G401.6 (cell line): ENCODE measurements around the gene RARRES1.

ENCODE experiments used
- FAIRE-seq: peaks from 2 replicates; lab custom pipeline; 2012; peaks lifted over from hg19 to GRCh38; lab: Jason Lieb, UNC

RARRES1 gene

DNA sequence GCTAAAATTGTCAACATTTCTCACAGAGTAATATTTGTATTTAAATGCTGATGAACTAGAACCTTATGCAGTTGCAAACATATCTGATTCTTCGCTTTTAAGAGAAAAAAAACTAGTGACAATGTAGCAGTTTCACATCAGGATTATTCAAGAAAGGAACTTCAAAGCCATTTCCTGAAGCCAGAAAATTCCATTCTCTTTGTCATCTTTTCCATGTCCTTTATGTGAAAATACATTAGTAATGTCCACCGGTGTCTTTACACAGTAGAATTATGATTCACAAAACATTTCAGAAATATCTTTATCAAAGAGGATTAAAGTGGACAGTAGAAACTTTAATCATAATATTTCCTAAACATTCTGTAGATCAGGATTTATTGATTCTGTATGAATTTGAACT is 47.1 kb downstream of the RARRES1 start:
- FAIRE-seq: no peak

GRCh38 chr3:158683230-158683962 is 48.9 kb downstream of the RARRES1 start:
- no peak for FAIRE-seq

GRCh38 chr3:158680861-158681260 is 51.4 kb downstream of the RARRES1 start:
- FAIRE-seq: no peak

- no peak for FAIRE-seq
Measured at GRCh38 chr3:158679547-158680000, 52.7 kb downstream of the RARRES1 start.

- FAIRE-seq: no peak
Measured at GRCh38 chr3:158678687-158679086, 53.6 kb downstream of the RARRES1 start.

DNA sequence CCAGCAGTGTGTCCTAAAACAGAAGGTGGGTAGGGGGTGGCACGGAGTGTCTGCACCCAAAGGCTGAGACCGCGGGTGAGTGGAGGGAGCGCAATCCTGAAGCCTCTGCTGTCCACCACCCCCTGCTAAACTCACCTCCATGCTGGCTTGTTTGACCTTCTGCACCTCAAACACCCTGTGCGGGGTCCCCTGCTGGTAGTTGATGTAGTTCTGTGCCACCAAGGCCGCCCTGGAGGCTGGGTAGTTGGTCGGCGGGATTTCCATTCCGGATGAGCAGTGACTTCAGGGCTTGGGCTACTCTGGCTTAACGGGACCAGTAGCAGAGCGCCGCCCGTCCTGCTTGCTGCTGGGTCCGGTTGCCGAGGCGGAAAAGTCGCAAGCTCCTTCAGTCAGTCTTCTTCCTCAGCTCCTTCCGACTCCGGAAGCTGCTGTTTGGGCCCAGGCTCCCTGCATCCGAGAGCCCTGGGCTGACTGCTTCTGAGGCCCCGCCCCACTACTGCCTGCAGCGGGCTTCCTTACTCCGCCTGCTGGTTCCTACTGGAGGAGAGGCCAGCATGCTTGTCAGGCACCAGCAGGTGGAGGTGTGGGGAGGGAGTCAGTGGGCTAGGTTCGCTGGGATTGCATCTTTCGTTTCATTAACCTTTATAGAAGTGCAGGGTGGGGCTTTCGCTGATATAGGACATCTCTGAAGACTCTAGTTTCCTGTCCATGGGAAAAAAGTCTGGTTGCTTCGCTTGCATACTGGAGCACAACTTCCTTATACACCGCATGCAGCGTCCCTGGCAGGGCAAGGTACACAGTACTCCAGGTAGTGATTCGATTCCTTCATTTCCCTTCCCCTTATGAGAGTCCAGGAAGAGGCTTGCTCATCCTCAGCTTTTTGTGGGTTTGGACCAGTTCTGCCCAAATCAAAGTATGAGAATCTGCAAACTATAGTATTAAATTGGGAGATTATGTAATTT is 59.8 kb downstream of the RARRES1 start, which contains the start of gene LXN:
TSS of gene LXN (minus strand) at position 434 of the 962 bp plus-strand sequence. CDS start at position 264, 170 bp downstream.
- FAIRE-seq: no peak

- FAIRE-seq: no peak
Measured at GRCh38 chr3:158671821-158672214, 60.4 kb downstream of the RARRES1 start.

GRCh38 chr3:158668506-158668905 is 63.8 kb downstream of the RARRES1 start:
- FAIRE-seq: no peak

GRCh38 chr3:158666416-158666815 is 65.8 kb downstream of the RARRES1 start:
- FAIRE-seq: no peak

DNA sequence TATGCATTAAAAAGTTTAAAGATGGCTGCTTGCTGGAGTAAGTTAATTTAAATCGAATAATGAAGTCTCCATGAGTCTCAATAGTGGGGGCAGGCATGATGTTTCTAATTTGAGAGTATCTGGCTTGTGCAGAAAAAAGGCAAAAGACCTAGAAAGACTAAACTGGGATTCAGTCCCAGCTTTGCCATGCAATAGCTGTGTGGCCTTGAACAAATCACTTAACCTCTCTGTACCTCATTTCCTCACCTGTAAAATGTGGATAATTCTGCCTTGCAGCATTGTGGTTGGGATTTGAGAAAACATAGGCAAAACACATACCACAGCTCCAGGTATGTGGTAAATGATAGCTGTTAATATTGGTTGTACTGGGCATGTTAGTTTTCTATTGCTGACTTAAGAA is 68.4 kb downstream of the RARRES1 start:
- FAIRE-seq: no peak

- FAIRE-seq: no peak
Measured at GRCh38 chr3:158663246-158663645, 69.0 kb downstream of the RARRES1 start.

DNA sequence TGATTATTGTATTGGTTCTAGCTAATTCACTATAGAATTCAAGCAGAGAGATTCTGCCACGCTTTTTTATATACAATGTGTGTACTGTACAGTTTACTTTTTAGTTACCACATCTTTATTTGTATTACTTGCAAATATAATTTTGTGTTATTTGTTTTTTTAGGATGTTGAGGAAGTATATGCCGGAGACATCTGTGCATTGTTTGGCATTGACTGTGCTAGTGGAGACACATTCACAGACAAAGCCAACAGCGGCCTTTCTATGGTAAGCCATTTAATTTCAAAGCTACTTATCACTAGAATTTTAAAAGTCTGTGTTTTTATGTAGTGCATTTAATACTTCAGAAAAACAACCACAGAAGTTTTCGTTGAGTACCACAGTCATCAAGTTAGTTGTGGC is 71.5 kb downstream of the RARRES1 start:
- no peak for FAIRE-seq

DNA sequence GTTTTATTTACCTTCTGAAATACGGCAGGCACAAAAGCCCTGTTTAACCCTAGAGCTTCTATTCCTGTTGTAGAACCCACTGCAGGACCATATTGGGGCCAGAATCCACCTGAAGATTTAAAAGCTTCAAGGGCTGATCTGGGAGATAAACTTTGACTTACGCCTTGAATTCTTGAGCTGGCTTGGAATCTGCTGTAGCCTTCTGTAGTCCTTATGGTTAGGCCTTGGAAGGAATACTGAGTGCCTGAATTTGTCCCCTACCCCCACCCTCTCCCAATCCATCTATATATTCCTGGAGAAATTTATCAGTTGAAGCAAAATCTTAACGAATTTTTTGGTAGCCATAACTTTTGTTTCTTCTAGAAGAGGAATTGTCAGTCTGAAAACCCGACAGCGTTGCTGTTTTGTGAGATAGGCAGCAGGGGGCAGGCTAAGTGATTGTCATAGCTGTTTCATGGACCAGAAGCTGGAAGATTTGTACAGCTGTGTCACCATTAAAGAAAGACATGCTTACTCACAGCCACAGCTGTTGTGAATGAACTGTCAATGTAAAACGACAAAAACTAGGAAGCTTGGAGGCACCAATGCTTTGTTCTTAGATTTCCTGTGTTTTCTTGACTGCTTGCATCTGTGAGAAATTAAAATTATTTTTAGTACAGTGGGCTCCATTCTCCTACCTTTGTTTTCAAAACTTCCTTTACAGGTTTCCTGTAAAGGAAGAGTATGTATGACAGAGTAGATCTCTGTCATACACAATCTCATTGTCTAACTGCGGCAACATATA is 72.6 kb downstream of the RARRES1 start:
- peak; percentile 41 for FAIRE-seq

DNA sequence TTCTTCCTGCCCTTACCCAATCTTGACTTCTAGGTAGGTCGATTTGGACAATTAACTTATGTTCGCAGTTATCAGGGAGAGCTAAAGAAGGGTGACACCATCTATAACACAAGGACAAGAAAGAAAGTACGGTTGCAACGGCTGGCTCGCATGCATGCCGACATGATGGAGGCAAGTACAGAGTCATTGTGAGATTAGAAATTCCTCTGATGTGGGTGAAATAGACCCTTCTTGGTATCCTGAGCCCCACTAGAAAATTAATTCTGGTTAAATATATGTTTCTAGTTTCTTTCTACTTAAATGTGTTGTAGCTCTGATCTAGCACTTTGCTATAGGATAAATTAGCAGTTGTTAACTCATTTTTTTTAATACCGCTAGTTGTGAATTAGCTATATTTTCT is 73.4 kb downstream of the RARRES1 start:
- FAIRE-seq: no peak

GRCh38 chr3:158652463-158652862 is 79.8 kb downstream of the RARRES1 start:
- no peak for FAIRE-seq

DNA sequence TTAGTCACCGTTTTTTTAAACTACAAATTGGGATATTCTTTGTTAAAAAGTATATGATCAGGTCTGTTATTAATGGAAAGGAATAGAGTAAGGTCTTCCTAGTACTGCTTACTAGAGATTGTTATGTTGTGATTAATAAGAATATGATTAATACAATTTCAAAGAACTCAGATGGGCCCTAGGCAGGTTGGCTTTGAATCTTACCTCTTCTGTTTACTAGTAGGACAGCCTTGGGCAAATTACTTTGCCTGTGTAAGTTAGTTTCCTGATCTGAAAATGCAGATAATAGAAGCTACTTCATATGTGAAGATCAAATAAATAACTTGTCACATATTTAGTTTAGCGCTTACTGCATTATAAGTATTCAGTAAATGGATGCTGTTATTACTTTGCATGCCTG is 81.1 kb downstream of the RARRES1 start:
- FAIRE-seq: no peak

GRCh38 chr3:158649791-158650190 is 82.5 kb downstream of the RARRES1 start:
- no peak for FAIRE-seq
